Vagina (tissue), 2 donors: Measurements from ENCODE around the gene SNX32.

Experiments used
- POLR2AphosphoS5 ChIP-seq, 2 donors: sonication (generic); formaldehyde crosslinking; IDR thresholded peaks; one replicate each; pipeline ENCODE4 v1.9.0; 2017; ENCODE audit warnings: antibody characterized with exemption in 2 of 2, mild to moderate bottlenecking in 2 of 2, low read depth in 1 of 2; ENCODE audit not compliant: insufficient read depth in 1 of 2
- TF ChIP-seq, protein P1 (sequence below), 3 experiments: fragments of 450-650 bp in 2 of 3; fragments of 200-600 bp in 1 of 3; sonication (generic) in 1 of 3; IDR thresholded peaks; one replicate each; pipeline ENCODE4 v1.5.1; 2017 to 2019; ENCODE audit warnings: antibody characterized with exemption in 3 of 3, mild to moderate bottlenecking in 2 of 3, moderate library complexity in 2 of 3

DNA sequence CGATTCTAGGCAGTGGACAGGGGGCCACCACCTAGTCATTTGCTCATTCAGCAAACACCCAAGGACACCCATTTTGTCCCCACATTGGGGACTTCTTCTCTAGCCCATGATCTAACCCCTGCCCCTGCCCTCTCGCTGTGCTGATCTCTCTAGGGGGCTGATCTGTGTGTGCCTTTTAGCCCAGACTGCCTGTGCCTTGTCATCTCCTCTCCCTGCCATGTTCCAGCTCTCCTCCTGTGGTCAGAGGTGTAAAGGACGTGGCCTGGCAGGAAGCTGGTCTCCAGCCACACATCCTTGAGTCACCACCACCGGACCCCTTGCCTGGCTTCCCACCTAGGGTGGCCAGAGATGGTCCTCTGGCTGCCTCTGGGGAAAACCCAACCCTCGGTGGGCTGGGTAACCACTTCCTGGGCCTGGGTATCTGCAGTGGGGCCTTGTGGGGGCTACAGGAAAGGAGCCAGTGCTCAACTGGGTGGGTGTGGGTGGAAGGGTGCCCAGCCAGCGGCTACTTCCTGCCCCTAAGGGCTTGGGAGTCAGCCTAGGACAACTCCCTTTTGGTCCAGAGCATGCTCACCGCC, 47.2 kb downstream of the SNX32 start:
- TF ChIP-seq, protein P1, sequence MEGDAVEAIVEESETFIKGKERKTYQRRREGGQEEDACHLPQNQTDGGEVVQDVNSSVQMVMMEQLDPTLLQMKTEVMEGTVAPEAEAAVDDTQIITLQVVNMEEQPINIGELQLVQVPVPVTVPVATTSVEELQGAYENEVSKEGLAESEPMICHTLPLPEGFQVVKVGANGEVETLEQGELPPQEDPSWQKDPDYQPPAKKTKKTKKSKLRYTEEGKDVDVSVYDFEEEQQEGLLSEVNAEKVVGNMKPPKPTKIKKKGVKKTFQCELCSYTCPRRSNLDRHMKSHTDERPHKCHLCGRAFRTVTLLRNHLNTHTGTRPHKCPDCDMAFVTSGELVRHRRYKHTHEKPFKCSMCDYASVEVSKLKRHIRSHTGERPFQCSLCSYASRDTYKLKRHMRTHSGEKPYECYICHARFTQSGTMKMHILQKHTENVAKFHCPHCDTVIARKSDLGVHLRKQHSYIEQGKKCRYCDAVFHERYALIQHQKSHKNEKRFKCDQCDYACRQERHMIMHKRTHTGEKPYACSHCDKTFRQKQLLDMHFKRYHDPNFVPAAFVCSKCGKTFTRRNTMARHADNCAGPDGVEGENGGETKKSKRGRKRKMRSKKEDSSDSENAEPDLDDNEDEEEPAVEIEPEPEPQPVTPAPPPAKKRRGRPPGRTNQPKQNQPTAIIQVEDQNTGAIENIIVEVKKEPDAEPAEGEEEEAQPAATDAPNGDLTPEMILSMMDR (IDR thresholded peaks at IDR 0.05), result no peak
- no peak for TF ChIP-seq POLR2AphosphoS5 (IDR thresholded peaks at IDR 0.05; ENCODE audit: insufficient read depth in 1 of 2, low read depth in 1 of 2)
